ENCODE measurements around the gene VPS37C.
A peak's percentile ranks its signal among the peaks of the same experiment; 100 is the strongest.

VPS37C gene

GRCh38 chr11:61131586-61131985 is 29.6 kb downstream of the VPS37C start:
- no peak for DNase-seq

GRCh38 chr11:61131186-61131585 is 30.0 kb downstream of the VPS37C start:
- no peak for DNase-seq

- DNase-seq, result peak; percentile 90 to 93
Measured at GRCh38 chr11:61129639-61130523, 31.3 kb downstream of the VPS37C start.

GRCh38 chr11:61128947-61129638 is 32.1 kb downstream of the VPS37C start:
- no peak for DNase-seq

GRCh38 chr11:61127991-61128390 is 33.2 kb downstream of the VPS37C start:
- no peak for DNase-seq

GRCh38 chr11:61126256-61126655 is 35.0 kb downstream of the VPS37C start:
- no peak for DNase-seq

- DNase-seq, result no peak
Measured at GRCh38 chr11:61125310-61125684, 35.9 kb downstream of the VPS37C start.

GRCh38 chr11:61124574-61125309 is 36.5 kb downstream of the VPS37C start:
- no peak for DNase-seq

GRCh38 chr11:61123775-61124571 is 37.3 kb downstream of the VPS37C start:
- no peak for DNase-seq

GRCh38 chr11:61122761-61123160 is 38.5 kb downstream of the VPS37C start:
- DNase-seq, result no peak

GRCh38 chr11:61121917-61122316 is 39.3 kb downstream of the VPS37C start:
- DNase-seq, result no peak

- DNase-seq, result no peak
Measured at GRCh38 chr11:61121192-61121831, 39.9 kb downstream of the VPS37C start.

- DNase-seq, result no peak
Measured at GRCh38 chr11:61120706-61121191, 40.5 kb downstream of the VPS37C start.

GRCh38 chr11:61120099-61120705 is 41.0 kb downstream of the VPS37C start:
- DNase-seq, result no peak

GRCh38 chr11:61119571-61119970 is 41.7 kb downstream of the VPS37C start:
- DNase-seq, result no peak

- DNase-seq, result no peak
Measured at GRCh38 chr11:61119055-61119454, 42.2 kb downstream of the VPS37C start.

GRCh38 chr11:61118406-61118805 is 42.8 kb downstream of the VPS37C start:
- DNase-seq, result no peak

- no peak for DNase-seq
Measured at GRCh38 chr11:61118004-61118403, 43.2 kb downstream of the VPS37C start.

GRCh38 chr11:61117168-61117520 is 44.1 kb downstream of the VPS37C start:
- DNase-seq, result no peak

GRCh38 chr11:61116426-61117167 is 44.6 kb downstream of the VPS37C start:
- no peak for DNase-seq

Measured in stimulated activated CD4-positive, alpha-beta T cell treated with anti-CD3 and anti-CD28 coated beads, Interleukin-2, amount 100 ng/mL, for 48 hours (primary cell).